HCT116 (cell line): ENCODE measurements around the gene RMDN2.

Experiments used
- CEBPB ChIP-seq: IDR thresholded peaks from 2 replicates; pipeline ENCODE4 v1.6.1; 2012; ENCODE audit warnings: low read depth
- CTCF ChIP-seq, 3 experiments: fragments of 200-600 bp in 1 of 3; sonication (generic) in 1 of 3; IDR thresholded peaks in 2 of 3; conservative IDR thresholded peaks in 1 of 3; 2 replicates each; pipeline ENCODE4 v1.5.1; 2012 to 2017; ENCODE audit warnings: low read depth in 2 of 3, low read length in 2 of 3, antibody characterized with exemption in 1 of 3, borderline replicate concordance in 1 of 3, control low read depth in 1 of 3, mild to moderate bottlenecking in 1 of 3, mixed read lengths in 1 of 3, mixed run types in 1 of 3, moderate library complexity in 1 of 3; ENCODE audit not compliant: insufficient read depth in 1 of 3
- EGR1 ChIP-seq: IDR thresholded peaks from 2 replicates; pipeline ENCODE4 v1.6.1; 2012; ENCODE audit warnings: low read depth
- POLR2A ChIP-seq: IDR thresholded peaks from 2 replicates; pipeline ENCODE4 v1.7.0; 2011; ENCODE audit warnings: borderline replicate concordance; ENCODE audit not compliant: insufficient read depth, insufficient read length; ENCODE audit errors: extremely low read depth
- POLR2AphosphoS5 ChIP-seq: IDR thresholded peaks from 2 replicates; pipeline ENCODE4 v1.6.1; 2011; ENCODE audit warnings: mild to moderate bottlenecking, low read depth, low read length, moderate library complexity
- YY1 ChIP-seq: IDR thresholded peaks from 2 replicates; pipeline ENCODE4 v1.6.1; 2011; ENCODE audit warnings: low read length, low read depth, moderate library complexity, mild to moderate bottlenecking; ENCODE audit not compliant: insufficient replicate concordance; ENCODE audit errors: extremely low read depth
- TF ChIP-seq, protein P1 (sequence below): IDR thresholded peaks from 2 replicates; pipeline ENCODE4 v1.6.1; 2012; ENCODE audit warnings: low read depth

GRCh38 chr2:37971971-37972370, 46.9 kb downstream of the RMDN2 start:
- no peak for TF ChIP-seq CTCF (IDR thresholded peaks at IDR 0.05 in 2 of 3, conservative IDR thresholded peaks at IDR 0.05 in 1 of 3; ENCODE audit: borderline replicate concordance in 1 of 3, insufficient read depth in 1 of 3, low read depth in 2 of 3, low read length in 2 of 3)
- no peak for TF ChIP-seq YY1
- no peak for TF ChIP-seq POLR2AphosphoS5
- TF ChIP-seq, protein P1, sequence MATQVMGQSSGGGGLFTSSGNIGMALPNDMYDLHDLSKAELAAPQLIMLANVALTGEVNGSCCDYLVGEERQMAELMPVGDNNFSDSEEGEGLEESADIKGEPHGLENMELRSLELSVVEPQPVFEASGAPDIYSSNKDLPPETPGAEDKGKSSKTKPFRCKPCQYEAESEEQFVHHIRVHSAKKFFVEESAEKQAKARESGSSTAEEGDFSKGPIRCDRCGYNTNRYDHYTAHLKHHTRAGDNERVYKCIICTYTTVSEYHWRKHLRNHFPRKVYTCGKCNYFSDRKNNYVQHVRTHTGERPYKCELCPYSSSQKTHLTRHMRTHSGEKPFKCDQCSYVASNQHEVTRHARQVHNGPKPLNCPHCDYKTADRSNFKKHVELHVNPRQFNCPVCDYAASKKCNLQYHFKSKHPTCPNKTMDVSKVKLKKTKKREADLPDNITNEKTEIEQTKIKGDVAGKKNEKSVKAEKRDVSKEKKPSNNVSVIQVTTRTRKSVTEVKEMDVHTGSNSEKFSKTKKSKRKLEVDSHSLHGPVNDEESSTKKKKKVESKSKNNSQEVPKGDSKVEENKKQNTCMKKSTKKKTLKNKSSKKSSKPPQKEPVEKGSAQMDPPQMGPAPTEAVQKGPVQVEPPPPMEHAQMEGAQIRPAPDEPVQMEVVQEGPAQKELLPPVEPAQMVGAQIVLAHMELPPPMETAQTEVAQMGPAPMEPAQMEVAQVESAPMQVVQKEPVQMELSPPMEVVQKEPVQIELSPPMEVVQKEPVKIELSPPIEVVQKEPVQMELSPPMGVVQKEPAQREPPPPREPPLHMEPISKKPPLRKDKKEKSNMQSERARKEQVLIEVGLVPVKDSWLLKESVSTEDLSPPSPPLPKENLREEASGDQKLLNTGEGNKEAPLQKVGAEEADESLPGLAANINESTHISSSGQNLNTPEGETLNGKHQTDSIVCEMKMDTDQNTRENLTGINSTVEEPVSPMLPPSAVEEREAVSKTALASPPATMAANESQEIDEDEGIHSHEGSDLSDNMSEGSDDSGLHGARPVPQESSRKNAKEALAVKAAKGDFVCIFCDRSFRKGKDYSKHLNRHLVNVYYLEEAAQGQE: no peak
- TF ChIP-seq EGR1: no peak
- TF ChIP-seq CEBPB: no peak
- no peak for TF ChIP-seq POLR2A
